A549 (cell line): ENCODE measurements around the gene FBXO31.

Experiments used
- CTCF ChIP-seq: fragments of >200 bp; sonication (Bioruptor Twin); formaldehyde crosslinking; IDR thresholded peaks from 3 replicates; pipeline ENCODE4 v1.5.1; 2016
- HEYL ChIP-seq: fragments of 250-450 bp; sonication (Bioruptor Pico); IDR thresholded peaks from 2 replicates; pipeline ENCODE4 v1.8.0; 2021; ENCODE audit warnings: mild to moderate bottlenecking, moderate library complexity
- MAFK ChIP-seq: fragments of 450-650 bp; IDR thresholded peaks from 2 replicates; pipeline ENCODE4 v1.6.1; 2014; ENCODE audit not compliant: partially characterized antibody
- SREBF2 ChIP-seq: fragments of 450-650 bp; IDR thresholded peaks from 2 replicates; pipeline ENCODE4 v1.6.1; 2014; ENCODE audit warnings: mild to moderate bottlenecking, moderate library complexity
- TF ChIP-seq, protein P1 (sequence below): fragments of 250-450 bp; sonication (Bioruptor Pico); IDR thresholded peaks from 2 replicates; pipeline ENCODE4 v1.5.0; 2021; ENCODE audit warnings: mild to moderate bottlenecking, moderate library complexity, borderline replicate concordance

DNA sequence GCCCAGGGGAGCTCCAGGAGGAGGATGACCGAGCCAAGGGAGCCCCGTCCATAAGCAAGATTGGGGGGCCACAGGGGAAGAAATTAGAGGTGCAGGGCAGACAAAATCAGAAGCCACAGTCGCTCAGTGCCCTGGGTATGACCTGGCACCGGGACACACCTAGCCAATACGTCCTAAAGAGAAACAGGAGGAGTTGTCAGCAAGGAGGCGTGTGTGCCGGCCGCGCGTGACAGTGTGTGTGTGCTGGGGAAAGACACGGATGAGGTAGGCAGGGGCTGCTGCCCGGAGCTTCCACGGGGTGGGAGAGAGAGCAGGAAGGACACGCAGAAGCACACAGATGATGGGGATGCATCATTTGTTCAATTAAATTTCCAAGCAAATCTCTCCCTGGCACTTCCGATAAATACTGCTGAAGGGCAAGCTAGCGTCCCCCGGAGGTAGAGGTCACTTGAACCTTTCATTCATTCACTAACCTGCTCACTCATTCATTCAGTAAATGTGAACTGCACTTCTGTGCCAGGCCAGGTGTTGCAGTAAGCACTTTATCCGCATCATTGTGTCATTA lies 104.4 kb downstream of the FBXO31 start:
- TF ChIP-seq MAFK (no peak), CTCF (no peak), SREBF2 (no peak), HEYL (no peak)
- TF ChIP-seq, protein P1, sequence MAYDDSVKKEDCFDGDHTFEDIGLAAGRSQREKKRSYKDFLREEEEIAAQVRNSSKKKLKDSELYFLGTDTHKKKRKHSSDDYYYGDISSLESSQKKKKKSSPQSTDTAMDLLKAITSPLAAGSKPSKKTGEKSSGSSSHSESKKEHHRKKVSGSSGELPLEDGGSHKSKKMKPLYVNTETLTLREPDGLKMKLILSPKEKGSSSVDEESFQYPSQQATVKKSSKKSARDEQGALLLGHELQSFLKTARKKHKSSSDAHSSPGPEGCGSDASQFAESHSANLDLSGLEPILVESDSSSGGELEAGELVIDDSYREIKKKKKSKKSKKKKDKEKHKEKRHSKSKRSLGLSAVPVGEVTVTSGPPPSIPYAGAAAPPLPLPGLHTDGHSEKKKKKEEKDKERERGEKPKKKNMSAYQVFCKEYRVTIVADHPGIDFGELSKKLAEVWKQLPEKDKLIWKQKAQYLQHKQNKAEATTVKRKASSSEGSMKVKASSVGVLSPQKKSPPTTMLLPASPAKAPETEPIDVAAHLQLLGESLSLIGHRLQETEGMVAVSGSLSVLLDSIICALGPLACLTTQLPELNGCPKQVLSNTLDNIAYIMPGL (CRISPR knock-in tag) = no peak
